HEK293 (cell line): ENCODE measurements around the gene ENO2.
A peak's percentile ranks its signal among the peaks of the same experiment; 100 is the strongest.

ENCODE experiments used
- EGR2 ChIP-seq: fragments of 450-650 bp; formaldehyde crosslinking; IDR thresholded peaks from 2 replicates; pipeline ENCODE4 v1.5.1; 2016; ENCODE audit warnings: low read depth, missing biosample characterization, missing genetic modification characterization
- GLIS2 ChIP-seq: fragments of 450-650 bp; formaldehyde crosslinking; IDR thresholded peaks from 2 replicates; pipeline ENCODE4 v1.5.1; 2016; ENCODE audit warnings: missing biosample characterization, missing genetic modification characterization
- INSM2 ChIP-seq: fragments of 450-650 bp; formaldehyde crosslinking; IDR thresholded peaks from 2 replicates; pipeline ENCODE4 v1.5.1; 2016; ENCODE audit warnings: missing biosample characterization, missing genetic modification characterization
- KLF8 ChIP-seq: fragments of 450-650 bp; formaldehyde crosslinking; IDR thresholded peaks from 2 replicates; pipeline ENCODE4 v1.5.1; 2016; ENCODE audit warnings: missing biosample characterization, missing genetic modification characterization
- KLF9 ChIP-seq: fragments of 450-650 bp; formaldehyde crosslinking; IDR thresholded peaks from 2 replicates; pipeline ENCODE4 v1.5.1; 2016; ENCODE audit warnings: missing biosample characterization, missing genetic modification characterization, low read depth
- MEIS1 ChIP-seq: sonication (generic); formaldehyde crosslinking; IDR thresholded peaks from 2 replicates; pipeline ENCODE4 v1.8.1; 2022; ENCODE audit warnings: missing genetic modification reagents, mild to moderate bottlenecking, borderline replicate concordance
- SALL2 ChIP-seq: fragments of 450-650 bp; formaldehyde crosslinking; IDR thresholded peaks from 2 replicates; pipeline ENCODE4 v1.5.0; 2017; ENCODE audit warnings: missing biosample characterization, mild to moderate bottlenecking, missing genetic modification characterization, borderline replicate concordance
- SP2 ChIP-seq: fragments of 450-650 bp; formaldehyde crosslinking; IDR thresholded peaks from 2 replicates; pipeline ENCODE4 v1.5.1; 2016; ENCODE audit warnings: missing biosample characterization, missing genetic modification characterization
- SP7 ChIP-seq: fragments of 450-650 bp; formaldehyde crosslinking; IDR thresholded peaks from 2 replicates; pipeline ENCODE4 v1.5.1; 2016; ENCODE audit warnings: missing biosample characterization, missing genetic modification characterization
- TCF7L2 ChIP-seq: IDR thresholded peaks from 2 replicates; pipeline ENCODE4 v1.6.1; 2011; ENCODE audit warnings: low read depth, mild to moderate bottlenecking, inconsistent platforms, low read length, moderate library complexity, borderline replicate concordance
- ZBTB20 ChIP-seq: fragments of 450-650 bp; formaldehyde crosslinking; IDR thresholded peaks from 2 replicates; pipeline ENCODE4 v1.5.1; 2016; ENCODE audit warnings: missing biosample characterization, missing genetic modification characterization
- ZBTB48 ChIP-seq: fragments of 450-650 bp; formaldehyde crosslinking; IDR thresholded peaks from 2 replicates; pipeline ENCODE4 v1.5.1; 2016; ENCODE audit warnings: missing biosample characterization, missing genetic modification characterization
- ZBTB8A ChIP-seq: fragments of 450-650 bp; formaldehyde crosslinking; IDR thresholded peaks from 2 replicates; pipeline ENCODE4 v1.5.1; 2016; ENCODE audit warnings: missing biosample characterization, missing genetic modification characterization
- ZFHX2 ChIP-seq: fragments of 450-650 bp; formaldehyde crosslinking; conservative IDR thresholded peaks from 2 replicates; pipeline ENCODE4 v1.5.1; 2016; ENCODE audit warnings: missing biosample characterization, missing genetic modification characterization
- ZNF114 ChIP-seq: fragments of 450-650 bp; formaldehyde crosslinking; IDR thresholded peaks from 2 replicates; pipeline ENCODE4 v1.5.0; 2017; ENCODE audit warnings: missing biosample characterization, missing genetic modification characterization
- ZNF121 ChIP-seq: fragments of 450-650 bp; formaldehyde crosslinking; IDR thresholded peaks from 2 replicates; pipeline ENCODE4 v1.5.1; 2016; ENCODE audit warnings: missing biosample characterization, missing genetic modification characterization
- ZNF16 ChIP-seq: fragments of 450-650 bp; formaldehyde crosslinking; IDR thresholded peaks from 2 replicates; pipeline ENCODE4 v1.5.1; 2016; ENCODE audit warnings: low read depth, missing biosample characterization, missing genetic modification characterization
- ZNF184 ChIP-seq: fragments of 450-650 bp; IDR thresholded peaks from 2 replicates; pipeline ENCODE4 v1.5.1; 2018; ENCODE audit warnings: missing biosample characterization, mild to moderate bottlenecking, missing genetic modification characterization
- ZNF2 ChIP-seq: fragments of 450-650 bp; formaldehyde crosslinking; IDR thresholded peaks from 2 replicates; pipeline ENCODE4 v1.5.1; 2016; ENCODE audit warnings: missing biosample characterization, missing genetic modification characterization
- ZNF266 ChIP-seq: fragments of 450-650 bp; formaldehyde crosslinking; IDR thresholded peaks from 2 replicates; pipeline ENCODE4 v1.5.1; 2016; ENCODE audit warnings: missing biosample characterization, missing genetic modification characterization, low read depth
- ZNF354C ChIP-seq: fragments of 450-650 bp; formaldehyde crosslinking; IDR thresholded peaks from 2 replicates; pipeline ENCODE4 v1.5.1; 2016; ENCODE audit warnings: missing biosample characterization, missing genetic modification characterization, low read depth, borderline replicate concordance
- ZNF416 ChIP-seq: fragments of 450-650 bp; formaldehyde crosslinking; IDR thresholded peaks from 2 replicates; pipeline ENCODE4 v1.5.1; 2016; ENCODE audit warnings: missing biosample characterization, missing genetic modification characterization
- ZNF426 ChIP-seq: fragments of 450-650 bp; formaldehyde crosslinking; IDR thresholded peaks from 2 replicates; pipeline ENCODE4 v1.5.1; 2017; ENCODE audit warnings: missing biosample characterization, missing genetic modification characterization, mild to moderate bottlenecking, inconsistent platforms, moderate library complexity
- ZNF433 ChIP-seq: fragments of 450-650 bp; formaldehyde crosslinking; IDR thresholded peaks from 2 replicates; pipeline ENCODE4 v1.5.1; 2016; ENCODE audit warnings: missing biosample characterization, missing genetic modification characterization, low read depth
- ZNF488 ChIP-seq: fragments of 450-650 bp; formaldehyde crosslinking; IDR thresholded peaks from 2 replicates; pipeline ENCODE4 v1.5.1; 2016; ENCODE audit warnings: missing biosample characterization, missing genetic modification characterization
- ZNF501 ChIP-seq: fragments of 450-650 bp; formaldehyde crosslinking; IDR thresholded peaks from 2 replicates; pipeline ENCODE4 v1.5.1; 2016; ENCODE audit warnings: missing biosample characterization, missing genetic modification characterization
- ZNF529 ChIP-seq: fragments of 450-650 bp; formaldehyde crosslinking; IDR thresholded peaks from 2 replicates; pipeline ENCODE4 v1.5.1; 2017; ENCODE audit warnings: missing genetic modification characterization, missing biosample characterization; ENCODE audit not compliant: insufficient replicate concordance
- ZNF555 ChIP-seq: fragments of 450-650 bp; formaldehyde crosslinking; conservative IDR thresholded peaks from 2 replicates; pipeline ENCODE4 v1.5.1; 2017; ENCODE audit warnings: missing biosample characterization, mild to moderate bottlenecking, missing genetic modification characterization, inconsistent platforms
- ZNF561 ChIP-seq: fragments of 450-650 bp; IDR thresholded peaks from 2 replicates; pipeline ENCODE4 v1.5.1; 2018; ENCODE audit warnings: missing biosample characterization, missing genetic modification characterization, borderline replicate concordance
- ZNF629 ChIP-seq: fragments of 450-650 bp; formaldehyde crosslinking; IDR thresholded peaks from 2 replicates; pipeline ENCODE4 v1.5.1; 2017; ENCODE audit warnings: missing biosample characterization, missing genetic modification characterization
- ZNF707 ChIP-seq: fragments of 450-650 bp; formaldehyde crosslinking; IDR thresholded peaks from 2 replicates; pipeline ENCODE4 v1.5.1; 2016; ENCODE audit warnings: missing biosample characterization, missing genetic modification characterization
- TF ChIP-seq, protein P1 (sequence below): IDR thresholded peaks from 2 replicates; pipeline ENCODE4 v1.6.1; 2011; ENCODE audit warnings: mild to moderate bottlenecking, low read depth, low read length, borderline replicate concordance
- TF ChIP-seq, protein P2 (sequence below): fragments of 450-650 bp; formaldehyde crosslinking; IDR thresholded peaks from 2 replicates; pipeline ENCODE4 v1.5.1; 2017; ENCODE audit warnings: missing biosample characterization, missing genetic modification characterization

Gene ENO2

DNA sequence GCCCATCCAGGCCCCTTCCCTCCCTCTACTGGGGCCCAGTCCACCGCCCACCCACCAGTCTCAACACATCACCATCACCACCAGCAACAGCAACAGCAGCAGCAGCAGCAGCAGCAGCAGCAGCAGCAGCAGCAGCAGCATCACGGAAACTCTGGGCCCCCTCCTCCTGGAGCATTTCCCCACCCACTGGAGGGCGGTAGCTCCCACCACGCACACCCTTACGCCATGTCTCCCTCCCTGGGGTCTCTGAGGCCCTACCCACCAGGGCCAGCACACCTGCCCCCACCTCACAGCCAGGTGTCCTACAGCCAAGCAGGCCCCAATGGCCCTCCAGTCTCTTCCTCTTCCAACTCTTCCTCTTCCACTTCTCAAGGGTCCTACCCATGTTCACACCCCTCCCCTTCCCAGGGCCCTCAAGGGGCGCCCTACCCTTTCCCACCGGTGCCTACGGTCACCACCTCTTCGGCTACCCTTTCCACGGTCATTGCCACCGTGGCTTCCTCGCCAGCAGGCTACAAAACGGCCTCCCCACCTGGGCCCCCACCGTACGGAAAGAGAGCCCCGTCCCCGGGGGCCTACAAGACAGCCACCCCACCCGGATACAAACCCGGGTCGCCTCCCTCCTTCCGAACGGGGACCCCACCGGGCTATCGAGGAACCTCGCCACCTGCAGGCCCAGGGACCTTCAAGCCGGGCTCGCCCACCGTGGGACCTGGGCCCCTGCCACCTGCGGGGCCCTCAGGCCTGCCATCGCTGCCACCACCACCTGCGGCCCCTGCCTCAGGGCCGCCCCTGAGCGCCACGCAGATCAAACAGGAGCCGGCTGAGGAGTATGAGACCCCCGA, 22.5 kb downstream of the ENO2 start (continued):
- TF ChIP-seq ZNF561 (tag by site-specific recombination), result no peak; the same call in 1 of the 2 replicates
- no peak for TF ChIP-seq ZNF16 (tag by site-specific recombination)
- TF ChIP-seq, protein P1, sequence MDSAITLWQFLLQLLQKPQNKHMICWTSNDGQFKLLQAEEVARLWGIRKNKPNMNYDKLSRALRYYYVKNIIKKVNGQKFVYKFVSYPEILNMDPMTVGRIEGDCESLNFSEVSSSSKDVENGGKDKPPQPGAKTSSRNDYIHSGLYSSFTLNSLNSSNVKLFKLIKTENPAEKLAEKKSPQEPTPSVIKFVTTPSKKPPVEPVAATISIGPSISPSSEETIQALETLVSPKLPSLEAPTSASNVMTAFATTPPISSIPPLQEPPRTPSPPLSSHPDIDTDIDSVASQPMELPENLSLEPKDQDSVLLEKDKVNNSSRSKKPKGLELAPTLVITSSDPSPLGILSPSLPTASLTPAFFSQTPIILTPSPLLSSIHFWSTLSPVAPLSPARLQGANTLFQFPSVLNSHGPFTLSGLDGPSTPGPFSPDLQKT, result no peak
- no peak for TF ChIP-seq ZNF354C (tag by site-specific recombination)
- TF ChIP-seq ZNF529 (tag by site-specific recombination), result no peak
- TF ChIP-seq INSM2 (tag by site-specific recombination), result no peak
- TF ChIP-seq ZNF121, result no peak
- TF ChIP-seq KLF8, result peak; percentile 37; the same call in 1 of the 2 replicates
- TF ChIP-seq MEIS1 (CRISPR knock-in tag), result no peak
- TF ChIP-seq ZNF501 (tag by site-specific recombination), result 0 out of 2 replicates have a peak, but pooled peaks have one; percentile 23
- TF ChIP-seq TCF7L2, result no peak
- TF ChIP-seq ZNF488 (tag by site-specific recombination), result no peak
- TF ChIP-seq GLIS2, result peak; percentile 47
- TF ChIP-seq ZBTB48 (tag by site-specific recombination), result 0 out of 2 replicates have a peak, but pooled peaks have one; percentile 42
- peak; percentile 92 for TF ChIP-seq ZFHX2
- TF ChIP-seq, protein P2, sequence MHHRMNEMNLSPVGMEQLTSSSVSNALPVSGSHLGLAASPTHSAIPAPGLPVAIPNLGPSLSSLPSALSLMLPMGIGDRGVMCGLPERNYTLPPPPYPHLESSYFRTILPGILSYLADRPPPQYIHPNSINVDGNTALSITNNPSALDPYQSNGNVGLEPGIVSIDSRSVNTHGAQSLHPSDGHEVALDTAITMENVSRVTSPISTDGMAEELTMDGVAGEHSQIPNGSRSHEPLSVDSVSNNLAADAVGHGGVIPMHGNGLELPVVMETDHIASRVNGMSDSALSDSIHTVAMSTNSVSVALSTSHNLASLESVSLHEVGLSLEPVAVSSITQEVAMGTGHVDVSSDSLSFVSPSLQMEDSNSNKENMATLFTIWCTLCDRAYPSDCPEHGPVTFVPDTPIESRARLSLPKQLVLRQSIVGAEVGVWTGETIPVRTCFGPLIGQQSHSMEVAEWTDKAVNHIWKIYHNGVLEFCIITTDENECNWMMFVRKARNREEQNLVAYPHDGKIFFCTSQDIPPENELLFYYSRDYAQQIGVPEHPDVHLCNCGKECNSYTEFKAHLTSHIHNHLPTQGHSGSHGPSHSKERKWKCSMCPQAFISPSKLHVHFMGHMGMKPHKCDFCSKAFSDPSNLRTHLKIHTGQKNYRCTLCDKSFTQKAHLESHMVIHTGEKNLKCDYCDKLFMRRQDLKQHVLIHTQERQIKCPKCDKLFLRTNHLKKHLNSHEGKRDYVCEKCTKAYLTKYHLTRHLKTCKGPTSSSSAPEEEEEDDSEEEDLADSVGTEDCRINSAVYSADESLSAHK (tag by site-specific recombination), result no peak
- TF ChIP-seq ZNF426 (tag by site-specific recombination), result no peak
- no peak for TF ChIP-seq ZNF184 (tag by site-specific recombination)
- TF ChIP-seq SALL2 (tag by site-specific recombination), result no peak
- peak; percentile 85 for TF ChIP-seq EGR2 (tag by site-specific recombination)
- TF ChIP-seq ZBTB20 (tag by site-specific recombination), result peak; percentile 35; the same call in 1 of the 2 replicates
- no peak for TF ChIP-seq SP7 (tag by site-specific recombination)
- no peak; the same call in 1 of the 2 replicates for TF ChIP-seq ZNF2
- TF ChIP-seq ZNF707 (tag by site-specific recombination), result no peak
- peak; percentile 57 for TF ChIP-seq ZBTB8A (tag by site-specific recombination)
- TF ChIP-seq ZNF629, result no peak
- no peak for TF ChIP-seq ZNF266 (tag by site-specific recombination)
- TF ChIP-seq ZNF433 (tag by site-specific recombination), result no peak
- 0 out of 2 replicates have a peak, but pooled peaks have one; percentile 9 for TF ChIP-seq KLF9 (tag by site-specific recombination)
- TF ChIP-seq ZNF416, result no peak
- no peak for TF ChIP-seq ZNF114
- TF ChIP-seq SP2 (tag by site-specific recombination), result peak; percentile 84
- no peak for TF ChIP-seq ZNF555 (tag by site-specific recombination)
